Stimulated activated CD4-positive, alpha-beta T cell treated with anti-CD3 and anti-CD28 coated beads, Interleukin-4, amount 100 ng/mL, for 48 hours (primary cell): ENCODE measurements around the gene MAPK1.
A peak's percentile ranks its signal among the peaks of the same experiment; 100 is the strongest.
"Not testable (repeated sequence)": the region's sequence is repeated elsewhere in the genome, so short reads cannot be mapped to it uniquely, and the experiment has no call there.

Experiments used
- DNase-seq, 2 donors: peaks; one replicate each; pipeline ENCODE4 v3.0.0-alpha.2; 2020; ENCODE audit warnings: low read depth in 2 of 2

MAPK1 gene

DNA sequence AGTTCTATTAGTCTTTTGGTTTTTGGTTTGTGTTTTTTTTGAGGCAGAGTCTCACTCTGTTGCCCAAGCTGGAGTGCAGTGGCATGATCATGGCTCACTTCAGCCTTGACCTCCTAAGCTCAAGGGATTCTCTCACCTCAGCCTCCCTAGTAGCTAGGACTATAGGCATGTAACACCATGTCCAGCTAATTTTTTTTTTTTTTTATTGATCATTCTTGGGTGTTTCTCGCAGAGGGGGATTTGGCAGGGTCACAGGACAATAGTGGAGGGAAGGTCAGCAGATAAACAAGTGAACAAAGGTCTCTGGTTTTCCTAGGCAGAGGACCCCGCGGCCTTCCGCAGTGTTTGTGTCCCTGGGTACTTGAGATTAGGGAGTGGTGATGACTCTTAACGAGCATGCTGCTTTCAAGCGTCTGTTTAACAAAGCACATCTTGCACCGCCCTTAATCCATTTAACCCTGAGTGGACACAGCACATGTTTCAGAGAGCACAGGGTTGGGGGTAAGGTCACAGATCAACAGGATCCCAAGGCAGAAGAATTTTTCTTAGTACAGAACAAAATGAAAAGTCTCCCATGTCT, 15.4 kb upstream of the MAPK1 start:
- DNase-seq = not testable (repeated sequence)

DNA sequence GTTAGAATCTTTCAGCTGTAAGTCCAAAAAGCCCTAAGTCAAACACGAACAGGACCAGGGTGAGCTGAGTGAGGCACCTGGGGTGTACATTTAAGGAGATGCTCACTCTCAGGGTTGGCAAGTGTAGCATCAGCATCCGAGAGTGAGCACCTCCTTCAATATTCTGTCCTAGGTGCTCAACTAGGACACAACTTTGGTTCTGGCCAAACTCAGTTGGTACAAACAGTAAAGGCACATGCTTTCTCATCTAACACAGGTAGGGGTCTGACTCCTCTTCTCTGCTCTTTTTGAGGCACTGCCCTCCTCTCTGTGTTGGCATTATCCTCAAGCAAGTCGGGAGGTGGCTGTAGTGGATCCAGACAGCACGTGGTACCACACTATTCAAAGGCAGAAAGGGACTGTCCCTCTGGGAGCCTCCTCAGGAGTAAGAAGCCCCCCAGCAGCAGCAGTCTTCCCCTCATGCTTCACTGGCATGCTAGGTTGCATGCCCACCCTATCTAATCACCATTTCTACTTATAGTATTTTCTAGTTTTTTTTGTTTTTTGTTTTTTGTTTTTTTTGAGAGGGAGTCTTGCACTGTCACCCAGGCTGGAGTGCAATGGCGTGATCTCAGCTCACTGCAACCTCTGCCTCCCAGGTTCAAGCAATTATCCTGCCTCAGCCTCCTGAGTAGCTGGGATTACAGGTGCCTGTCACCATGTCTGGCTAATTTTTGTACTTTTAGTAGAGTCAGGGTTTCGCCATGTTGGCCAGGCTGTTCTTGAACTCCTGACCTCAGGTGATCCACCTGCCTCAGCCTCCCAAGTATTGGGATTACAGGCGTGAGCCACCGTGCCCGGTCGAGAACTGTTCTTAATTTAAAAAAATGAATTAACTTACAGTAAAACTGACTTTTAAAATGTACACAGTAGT, 14.7 kb upstream of the MAPK1 start:
- DNase-seq = no peak

DNA sequence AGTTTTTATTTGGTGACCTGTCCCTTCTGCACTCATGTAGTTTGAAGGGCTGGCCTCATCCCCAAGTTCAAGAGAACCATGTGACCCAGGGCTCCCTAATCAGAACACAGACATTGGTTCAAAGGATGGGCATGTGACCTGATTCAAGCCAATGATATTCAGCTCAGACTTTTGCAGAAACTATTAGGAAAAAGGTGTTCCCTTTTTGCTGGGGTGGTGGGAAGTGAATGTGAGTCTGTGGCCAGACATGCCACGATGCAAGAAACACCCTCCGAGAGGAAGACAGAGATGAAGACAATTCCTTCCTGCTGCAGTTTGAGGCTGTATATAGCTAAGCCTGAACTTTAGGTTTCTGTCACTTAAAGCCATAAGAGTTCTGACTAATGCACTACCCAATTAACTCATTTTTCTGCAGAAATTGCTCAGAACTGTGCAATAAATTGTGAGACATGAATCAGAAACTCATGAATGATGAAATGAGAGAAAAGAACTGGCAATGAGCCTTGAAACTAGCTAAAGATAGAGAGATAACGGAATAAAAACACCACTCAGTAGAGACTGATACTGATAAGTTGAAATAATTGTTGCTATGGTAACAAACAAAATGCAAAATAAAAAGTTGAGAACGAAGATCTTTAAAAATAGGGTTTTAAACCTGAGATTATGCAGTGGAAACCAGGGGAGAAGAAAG, 9.2 kb upstream of the MAPK1 start:
- DNase-seq = peak; percentile 25 to 44

DNA sequence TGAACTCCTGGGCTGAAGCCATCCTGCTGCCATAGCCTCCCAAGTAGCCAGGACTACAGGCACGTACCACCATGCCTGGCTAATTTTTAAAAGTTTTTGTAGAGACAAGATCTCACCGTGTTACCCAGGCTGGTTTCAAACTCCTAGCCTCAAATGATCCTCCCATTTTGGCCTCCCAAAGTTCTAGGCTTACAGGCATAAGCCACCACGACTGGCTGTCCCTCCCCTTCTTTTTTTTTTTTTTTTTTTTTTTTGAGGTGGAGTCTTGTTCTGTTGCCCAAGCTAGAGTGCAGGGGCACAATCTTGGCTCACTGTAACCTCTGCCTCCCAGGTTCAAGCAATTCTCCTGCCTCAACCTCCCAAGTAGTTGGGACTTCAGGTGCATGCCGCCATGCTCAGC, 7.5 kb upstream of the MAPK1 start:
- DNase-seq = not testable (repeated sequence)

DNA sequence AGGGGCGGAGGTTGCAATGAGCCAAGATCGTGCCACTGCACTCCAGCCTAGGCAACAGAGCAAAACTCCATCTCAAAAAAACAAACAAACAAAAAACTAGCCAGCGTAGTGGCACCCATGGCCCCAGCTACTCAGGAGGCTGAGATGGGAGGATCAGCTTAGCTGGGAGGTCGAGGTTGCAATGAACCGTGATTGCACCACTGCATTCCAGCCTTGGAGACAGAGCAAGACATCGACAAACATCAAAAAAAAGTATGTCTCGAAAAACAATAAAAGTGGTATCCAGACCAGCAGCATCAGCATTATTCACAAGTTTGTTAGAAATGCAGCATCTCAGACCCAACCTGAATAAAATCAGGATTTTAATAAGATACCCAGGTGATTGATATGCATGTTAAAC, 6.2 kb upstream of the MAPK1 start:
- DNase-seq = no peak

DNA sequence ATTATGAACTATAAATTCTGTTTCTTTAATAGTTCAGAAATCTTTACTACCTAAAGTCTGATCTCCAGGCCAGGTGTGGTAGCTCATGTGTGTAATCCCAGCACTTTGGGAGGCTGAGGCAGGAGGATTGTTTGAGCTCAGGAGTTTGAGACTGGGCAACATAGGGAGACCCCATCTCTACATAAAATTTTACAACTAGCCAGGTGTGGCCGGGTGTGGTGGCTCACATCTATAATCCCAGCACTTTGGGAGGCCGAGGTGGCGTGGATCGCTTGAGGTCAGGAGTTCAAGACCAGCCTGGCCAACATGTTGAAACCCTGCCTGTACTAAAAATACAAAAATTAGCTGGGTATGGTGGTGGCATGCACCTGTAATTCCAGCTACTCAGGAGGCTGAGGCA, 5.3 kb upstream of the MAPK1 start:
- DNase-seq = not testable (repeated sequence)

DNA sequence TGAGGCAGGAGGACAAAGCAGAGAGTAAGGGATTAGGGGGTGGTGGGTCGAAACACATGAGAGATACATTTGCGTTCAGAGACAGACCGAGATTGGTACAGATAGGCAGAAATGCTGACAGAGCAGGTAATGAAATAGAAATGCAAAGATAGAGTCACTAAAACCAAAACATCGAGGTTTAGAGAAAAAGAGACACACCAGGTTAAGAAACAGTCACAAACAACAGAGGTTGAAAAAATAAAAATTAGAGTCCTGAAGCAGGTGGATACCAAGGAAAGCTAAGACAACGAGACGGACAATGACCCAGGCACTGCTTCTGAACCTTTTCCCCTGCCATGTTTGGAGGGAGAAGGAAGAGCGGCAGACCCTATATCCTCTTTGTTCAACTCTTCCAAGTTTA, 1.2 kb upstream of the MAPK1 start:
- no peak for DNase-seq

DNA sequence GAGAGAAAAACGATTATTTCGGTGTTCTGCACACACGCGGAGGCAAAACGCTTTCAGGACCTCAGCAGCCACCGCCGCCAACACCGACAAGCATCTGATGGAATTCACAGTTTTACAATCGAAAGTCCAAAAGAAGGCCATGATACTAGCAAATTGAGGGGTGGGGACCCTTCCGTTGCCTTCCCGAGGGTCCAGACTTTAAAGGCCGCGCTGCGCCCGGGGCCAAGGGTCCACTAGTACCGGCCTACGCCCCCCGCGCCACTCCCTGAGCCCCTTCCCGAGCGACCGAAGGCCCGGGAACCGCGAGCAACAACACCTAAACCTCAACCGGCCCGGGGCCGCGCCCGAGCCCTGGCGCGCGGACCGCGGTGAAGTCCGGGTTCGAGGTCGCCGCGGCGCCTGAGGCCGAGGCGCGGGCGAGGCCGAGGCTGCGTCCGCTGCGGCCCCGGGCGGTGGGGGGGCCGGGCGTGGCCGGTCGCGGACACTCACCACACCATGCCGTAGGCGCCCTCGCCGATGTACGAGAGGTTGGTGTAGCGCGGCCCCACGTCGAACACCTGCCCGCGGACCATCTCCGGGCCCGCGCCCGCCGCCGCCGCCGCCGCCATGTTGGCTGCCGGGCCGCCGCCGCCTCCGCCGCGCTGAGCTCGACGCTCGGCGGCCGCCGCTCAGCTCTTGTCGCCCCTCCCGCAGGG, 465 bp downstream of the MAPK1 start:
- peak in 1 of 2 donors; percentile 3 for DNase-seq

DNA sequence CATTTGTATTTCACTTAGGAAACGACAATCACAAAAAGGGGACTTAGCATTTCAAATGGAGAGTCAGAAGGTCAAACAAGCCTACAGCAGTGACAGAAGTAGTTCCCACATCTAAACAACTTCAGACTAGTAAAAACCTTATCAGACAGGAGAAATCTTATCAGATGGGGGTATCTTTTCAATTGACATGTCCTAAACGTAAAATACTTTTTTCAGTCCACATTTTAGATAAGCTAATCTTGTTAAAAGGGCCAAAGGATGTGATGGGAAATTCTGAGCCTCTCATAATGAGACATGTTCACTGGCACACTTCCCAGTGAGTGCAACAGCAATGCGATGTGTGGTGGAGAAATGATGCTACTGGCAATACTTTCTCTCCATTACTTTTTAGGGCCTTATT, 2.4 kb downstream of the MAPK1 start:
- peak; percentile 24 to 40 for DNase-seq

DNA sequence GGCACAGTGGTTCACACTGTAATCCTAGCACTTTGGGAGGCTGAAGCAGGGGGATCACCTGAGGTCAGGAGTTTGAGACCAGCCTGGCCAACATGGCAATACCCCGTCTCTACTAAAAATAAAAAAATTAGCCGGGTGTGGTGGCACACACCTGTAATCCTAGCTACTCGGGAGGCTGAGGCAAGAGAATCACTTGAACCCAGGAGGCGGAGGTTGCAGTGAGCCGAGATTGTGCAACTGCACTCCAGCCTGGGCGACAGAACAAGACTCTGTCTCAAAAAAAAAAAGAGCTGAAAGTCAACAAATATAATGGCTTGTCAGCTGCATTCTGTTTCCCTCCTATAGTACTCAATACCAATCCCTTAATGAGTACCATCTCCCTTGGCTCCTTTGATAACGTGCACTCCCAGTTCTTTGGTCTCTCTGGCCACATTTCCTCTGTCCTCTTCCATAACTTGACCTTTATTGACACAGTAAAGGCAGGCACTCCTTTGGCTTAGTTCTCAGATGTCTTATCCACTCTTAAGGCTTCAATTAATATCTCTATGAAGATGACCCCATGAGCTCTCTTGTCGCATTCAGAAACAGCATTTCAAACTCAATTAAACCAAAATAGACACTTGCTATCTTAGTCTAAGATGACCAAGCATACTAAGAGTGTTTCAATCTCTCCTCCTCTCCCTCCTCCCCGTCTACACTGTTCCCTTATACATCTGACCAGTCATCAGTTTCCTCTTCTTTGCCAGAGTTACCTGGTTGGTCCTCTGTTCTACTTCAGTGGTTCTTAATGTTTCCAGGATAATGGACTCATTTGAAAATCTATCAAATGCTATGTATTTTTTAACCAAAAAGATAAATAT, 4.8 kb downstream of the MAPK1 start:
- no peak for DNase-seq

DNA sequence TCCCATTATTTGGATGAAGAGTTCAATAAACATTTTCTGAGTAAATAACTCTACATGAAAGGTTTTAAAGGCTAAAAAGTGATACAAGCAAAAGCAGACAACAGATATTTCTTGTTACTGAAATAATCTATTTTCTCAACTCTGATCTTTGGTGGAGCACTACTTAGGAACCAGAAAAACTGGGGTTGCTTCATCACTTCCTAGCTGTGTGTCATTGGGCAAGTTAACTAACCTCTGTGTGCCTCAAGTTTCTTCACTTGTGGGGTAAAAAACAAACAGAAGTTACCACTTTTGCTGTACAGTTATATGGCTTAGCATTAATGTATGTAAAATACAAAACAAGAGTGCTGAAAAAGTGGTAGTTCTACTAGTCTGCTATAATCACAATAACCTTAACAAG, 5.6 kb downstream of the MAPK1 start:
- no peak for DNase-seq

DNA sequence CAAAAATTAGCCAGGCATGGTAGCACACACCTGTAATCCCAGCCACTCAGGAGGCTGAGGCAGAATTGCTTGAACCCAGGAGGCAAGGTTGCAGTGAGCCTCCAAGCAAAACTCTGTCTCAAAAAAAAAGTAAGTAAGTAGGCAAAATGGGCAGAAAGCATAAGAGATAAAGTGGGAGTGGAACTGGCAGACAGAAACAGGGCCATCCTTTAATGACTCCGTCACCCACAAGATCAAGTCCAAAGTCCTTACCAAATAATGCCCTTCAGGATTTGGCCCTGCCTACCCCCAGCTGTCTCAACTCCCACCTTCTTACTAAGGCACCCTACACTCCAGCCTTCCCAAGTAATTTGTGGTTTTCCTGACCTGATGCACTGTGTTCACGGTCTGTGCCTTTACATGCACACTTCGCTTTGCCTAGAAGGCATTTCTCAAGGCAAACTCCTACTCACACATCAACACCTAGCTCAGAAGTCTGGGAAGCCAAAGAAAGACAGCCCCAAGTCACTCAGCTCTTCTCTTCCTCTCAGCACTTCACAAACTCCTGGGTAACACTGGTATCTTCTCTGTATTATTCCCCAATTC, 6.1 kb downstream of the MAPK1 start:
- no peak for DNase-seq

DNA sequence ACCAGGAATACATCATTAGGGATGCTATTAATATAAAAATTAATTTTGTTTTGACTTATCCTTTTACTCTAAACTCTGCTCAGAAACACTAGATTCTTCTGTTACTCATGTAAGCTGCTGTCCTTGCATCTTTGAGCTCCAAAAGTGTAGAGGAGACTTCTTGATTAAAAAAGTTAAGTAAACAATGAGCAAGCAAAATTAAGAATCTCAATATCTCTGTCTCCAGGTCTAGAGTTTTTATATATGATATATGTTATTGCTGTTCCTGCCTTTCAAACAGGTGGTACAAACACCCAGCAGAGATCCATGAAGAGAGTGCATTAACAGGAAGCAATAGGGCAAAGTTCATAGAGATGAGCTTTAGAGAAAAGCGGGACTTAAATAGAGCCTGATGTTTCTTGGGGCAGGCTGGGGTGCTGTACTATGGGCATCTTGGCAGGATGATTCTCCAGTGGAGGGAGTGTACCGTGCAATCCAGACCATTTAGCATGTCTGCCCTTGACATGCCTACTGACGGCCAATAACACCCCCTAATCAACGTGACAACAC, 6.9 kb downstream of the MAPK1 start:
- no peak for DNase-seq

DNA sequence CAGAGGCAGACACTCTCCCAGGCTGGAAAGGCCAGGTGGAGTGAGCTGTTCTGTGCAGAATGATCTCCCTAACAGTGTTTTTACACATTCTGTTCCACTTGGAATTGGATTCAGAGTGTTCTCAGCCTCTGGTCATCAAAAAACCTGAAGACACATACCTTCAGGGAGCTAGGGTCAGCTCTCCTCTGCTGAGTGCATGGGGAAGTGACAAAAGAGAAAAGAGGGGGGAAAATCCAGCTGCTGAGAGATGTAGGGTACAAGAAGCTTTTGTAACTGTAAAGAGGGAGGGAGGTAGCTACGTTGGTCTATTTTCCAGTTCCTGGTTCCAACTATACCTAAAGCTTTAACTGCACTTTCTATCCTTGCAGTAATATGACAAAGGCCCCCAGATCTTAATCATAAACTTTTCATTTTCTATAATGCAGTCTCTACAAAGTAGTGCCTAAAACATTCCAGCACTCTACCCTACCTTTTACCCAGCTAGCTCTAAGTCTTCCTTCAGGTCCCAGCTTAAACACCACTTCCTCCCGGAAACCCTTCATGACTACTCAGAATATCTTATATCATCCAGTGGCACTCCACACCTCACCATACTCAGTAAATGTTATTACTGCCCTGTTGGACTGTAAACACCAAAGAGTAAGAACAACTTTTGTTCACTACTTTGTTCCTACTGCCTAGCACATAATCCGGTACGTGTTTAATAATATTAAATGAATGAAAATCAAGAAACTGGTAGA, 9.2 kb downstream of the MAPK1 start:
- no peak for DNase-seq

DNA sequence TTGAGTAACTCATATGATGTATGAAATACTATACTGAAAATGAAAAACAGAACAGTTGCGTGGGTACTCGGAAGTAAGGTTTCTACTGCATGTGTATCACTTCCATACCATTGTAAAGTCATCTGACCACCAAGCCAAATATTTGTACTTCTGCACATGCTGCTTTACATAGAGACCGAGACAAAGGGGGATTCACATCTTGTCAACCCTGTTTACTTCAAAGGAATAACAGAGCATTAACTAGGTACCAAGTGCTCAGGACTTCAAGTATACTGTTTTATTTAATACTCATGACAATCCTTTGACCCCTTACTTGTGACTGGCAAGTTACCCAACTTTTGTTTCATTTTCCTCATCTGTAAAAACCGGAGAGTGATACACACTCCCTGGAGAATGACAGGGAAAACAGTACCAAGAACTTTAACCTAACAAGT, 9.9 kb downstream of the MAPK1 start:
- DNase-seq = no peak

DNA sequence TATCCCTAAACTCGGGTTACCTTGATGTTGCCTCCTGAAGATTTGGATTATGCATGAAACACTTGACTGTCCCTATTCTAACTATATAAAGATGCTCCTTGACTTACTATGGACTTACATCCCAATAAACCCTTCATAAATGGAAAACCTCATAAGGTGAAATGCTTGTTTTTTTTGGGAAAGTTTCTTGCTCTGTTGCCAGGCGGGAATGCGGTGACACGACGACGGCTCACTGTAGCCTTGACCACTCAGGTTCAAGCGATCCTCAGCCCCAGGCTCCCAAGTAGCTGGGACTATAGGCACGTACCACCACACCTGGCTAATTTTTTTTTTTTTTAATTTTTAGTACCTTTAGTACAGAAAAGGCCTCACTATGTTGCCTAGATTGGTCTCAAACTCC, 10.6 kb downstream of the MAPK1 start:
- DNase-seq = no peak

DNA sequence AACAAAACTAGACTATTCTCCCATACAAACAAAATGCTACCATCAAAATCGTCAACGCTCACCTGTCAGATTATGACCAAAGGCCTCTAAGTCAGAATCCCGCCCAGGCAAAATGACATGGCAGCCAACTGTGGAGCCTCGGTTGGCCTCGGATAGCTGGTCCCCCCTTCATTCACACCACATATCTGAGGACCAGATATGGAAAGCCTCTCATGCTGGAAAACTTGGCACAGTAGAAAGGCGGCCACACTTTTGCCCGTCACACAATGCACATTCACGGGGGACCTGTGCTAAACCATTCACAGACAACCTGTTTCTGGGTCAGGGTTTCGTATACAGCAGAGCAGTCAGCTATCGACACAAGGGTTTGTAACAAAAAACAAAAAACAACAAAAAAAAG, 11.2 kb downstream of the MAPK1 start:
- no peak for DNase-seq

DNA sequence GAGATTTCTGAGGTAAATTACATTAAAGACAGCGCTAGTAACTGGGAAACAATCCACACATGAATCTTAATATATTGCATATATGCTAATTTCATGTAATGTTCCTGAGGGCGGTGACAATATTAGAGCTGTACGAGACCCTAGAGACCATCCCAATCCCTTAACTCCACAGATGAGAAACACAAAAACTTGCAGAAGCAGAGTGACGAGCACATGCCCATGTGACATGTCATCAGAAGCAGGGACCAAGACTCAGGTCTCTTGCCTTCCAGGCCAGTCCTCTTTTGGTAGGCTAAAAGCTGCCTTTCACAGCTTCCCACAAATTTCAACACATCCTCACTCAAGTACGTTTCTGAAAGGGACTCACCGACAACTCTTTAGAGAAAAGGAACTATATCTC, 11.8 kb downstream of the MAPK1 start:
- no peak for DNase-seq

DNA sequence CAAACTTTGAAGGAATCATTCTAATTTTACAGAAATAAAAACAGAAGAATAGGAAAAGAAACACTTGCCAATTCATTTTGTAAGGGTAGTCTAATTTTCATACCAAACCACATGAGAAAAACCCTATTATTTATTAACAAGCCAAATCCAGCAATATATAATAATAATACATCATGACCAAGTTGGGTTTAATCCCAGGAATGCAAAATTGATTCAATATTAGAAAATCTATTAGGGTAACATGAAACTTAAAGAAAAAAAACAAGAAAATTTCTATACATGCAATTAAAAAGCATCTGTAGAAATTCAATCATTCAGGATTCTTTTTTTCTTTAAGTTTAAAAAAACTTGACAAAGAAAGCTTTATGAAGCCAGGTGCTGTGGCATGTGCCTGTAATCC, 16.8 kb downstream of the MAPK1 start:
- no peak for DNase-seq

DNA sequence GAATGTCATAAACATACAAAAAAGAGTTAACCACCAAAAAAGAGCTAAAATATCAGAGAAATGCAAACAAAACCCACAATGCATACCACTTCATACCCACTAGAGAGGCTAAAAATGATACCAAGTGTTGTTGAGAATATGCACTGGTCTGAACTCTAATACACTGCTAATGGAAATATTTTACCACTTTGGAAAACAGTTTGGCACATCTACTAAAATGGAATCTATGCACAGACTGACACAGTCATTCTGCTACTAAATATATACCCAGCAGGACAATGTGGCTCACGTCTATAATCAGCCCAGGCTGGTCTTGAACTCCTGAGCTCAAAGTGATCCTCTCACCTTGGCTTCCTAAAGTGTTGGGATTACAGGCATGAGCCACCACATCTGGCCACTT, 18.0 kb downstream of the MAPK1 start:
- no peak for DNase-seq
